GM19397 (cell line): ENCODE measurements around the gene DDX46.

ENCODE experiments used
- ATAC-seq: cut with Tn5 transposase; IDR thresholded peaks from one replicate; pipeline ENCODE4 v1.9.1; 2021; ENCODE audit warnings: mild to moderate bottlenecking, moderate library complexity; ENCODE audit not compliant: unreplicated experiment

DDX46 gene

GRCh38 chr5:134784241-134784920 is 25.8 kb downstream of the DDX46 start:
- no peak for ATAC-seq

DNA sequence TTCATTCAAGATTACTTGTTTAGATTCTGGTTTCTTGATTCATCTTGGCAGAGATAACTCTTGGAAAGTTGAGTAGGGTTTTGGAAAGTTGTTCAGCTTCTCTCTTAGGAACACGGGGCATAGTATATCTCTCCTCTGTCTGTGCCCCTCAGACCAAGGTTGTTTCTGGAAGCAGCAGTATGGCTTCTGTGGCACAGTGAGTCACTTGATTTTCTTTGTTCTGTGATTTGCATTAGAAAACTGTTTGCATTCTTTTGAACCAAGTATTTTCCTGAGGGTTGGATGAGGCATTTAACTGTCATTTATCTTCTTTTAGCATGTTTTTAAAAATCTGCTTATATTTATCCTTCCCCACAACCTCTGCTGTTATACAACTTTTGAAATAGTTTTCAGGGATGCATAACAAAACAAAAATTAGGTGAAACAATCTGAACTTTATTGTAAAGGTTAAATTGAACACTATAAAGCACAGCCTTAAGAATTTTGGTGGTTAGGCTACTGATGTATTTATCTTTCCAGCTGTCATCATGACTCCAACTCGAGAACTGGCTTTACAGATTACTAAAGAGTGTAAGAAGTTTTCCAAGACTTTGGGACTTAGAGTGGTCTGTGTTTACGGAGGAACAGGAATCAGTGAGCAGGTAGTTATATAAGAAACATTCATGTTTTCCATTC is 26.5 kb downstream of the DDX46 start:
- no peak for ATAC-seq

DNA sequence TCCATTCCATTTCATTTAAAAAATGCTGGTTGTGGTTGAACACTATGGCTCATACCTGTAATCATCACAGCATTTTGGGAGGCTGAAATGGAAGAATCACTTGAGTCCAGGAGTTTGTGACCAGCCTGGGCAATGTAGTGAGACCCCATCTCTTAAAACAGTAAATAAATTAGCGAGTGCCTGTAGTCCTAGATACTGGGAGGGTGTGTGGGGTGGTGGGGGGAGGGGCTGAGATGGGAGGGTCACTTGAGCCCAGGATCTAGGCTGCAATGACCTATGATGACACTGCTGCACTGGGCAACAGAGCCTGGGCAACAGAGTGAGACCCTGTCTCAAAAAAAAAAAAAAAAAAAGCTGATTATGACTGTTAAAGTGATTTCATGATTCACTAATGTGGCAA is 29.1 kb downstream of the DDX46 start:
- no peak for ATAC-seq

DNA sequence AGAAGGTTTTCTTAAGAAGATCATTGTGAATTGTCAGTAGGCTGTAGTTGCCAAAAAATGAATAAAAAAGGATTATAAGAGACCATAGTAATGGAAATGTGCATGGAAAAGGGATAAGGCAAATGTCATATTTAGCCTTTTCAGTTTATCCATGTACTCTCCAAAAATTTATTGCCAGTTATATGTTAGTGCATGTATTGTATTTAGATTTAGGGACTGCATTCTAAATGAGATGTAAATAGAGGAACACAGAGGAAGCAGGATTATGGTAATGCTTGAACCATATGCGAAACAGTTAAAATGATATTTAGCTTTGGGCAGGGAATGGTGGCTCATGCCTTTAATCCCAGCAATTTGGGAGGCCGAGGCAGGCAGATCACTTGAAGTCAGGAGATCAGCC is 33.0 kb downstream of the DDX46 start:
- no peak for ATAC-seq

GRCh38 chr5:134792286-134792685 is 33.7 kb downstream of the DDX46 start:
- no peak for ATAC-seq

DNA sequence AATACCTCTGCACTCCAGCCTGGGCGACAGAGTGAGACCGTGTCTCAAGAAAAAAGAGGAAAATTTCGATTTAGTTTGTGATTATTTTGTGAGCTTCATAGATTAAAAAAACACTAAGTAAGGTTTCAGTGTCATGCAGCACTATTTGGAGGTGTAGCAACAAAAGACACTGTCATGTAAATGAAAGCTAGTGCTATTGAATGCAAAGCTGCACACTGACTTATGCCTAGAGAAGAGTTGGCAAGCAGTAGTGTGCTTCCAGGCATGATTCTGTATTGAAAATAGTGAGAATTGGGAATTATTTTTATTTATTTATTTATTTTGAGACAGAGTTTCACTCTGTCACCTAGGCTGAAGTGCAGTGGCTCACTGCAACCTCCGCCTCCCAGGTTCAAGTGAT is 34.5 kb downstream of the DDX46 start:
- ATAC-seq = no peak

GRCh38 chr5:134794082-134794481 is 35.5 kb downstream of the DDX46 start:
- no peak for ATAC-seq

DNA sequence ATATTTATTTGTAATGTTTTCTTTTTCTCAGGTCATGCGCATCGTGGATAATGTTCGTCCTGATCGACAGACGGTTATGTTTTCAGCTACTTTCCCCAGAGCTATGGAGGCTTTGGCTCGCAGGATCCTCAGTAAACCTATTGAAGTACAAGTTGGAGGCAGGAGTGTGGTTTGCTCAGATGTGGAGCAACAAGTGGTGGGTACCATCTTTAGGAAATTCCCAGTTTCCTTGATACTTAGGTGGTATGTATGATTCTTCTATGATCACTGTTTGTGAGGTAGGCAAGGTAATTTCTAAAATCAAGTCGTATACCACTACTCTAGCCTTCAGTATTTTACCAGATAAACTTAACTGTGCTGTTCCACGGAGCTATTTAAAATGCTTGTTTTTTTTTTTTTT is 36.2 kb downstream of the DDX46 start:
- no peak for ATAC-seq

GRCh38 chr5:134798468-134798867 is 39.9 kb downstream of the DDX46 start:
- ATAC-seq = no peak

GRCh38 chr5:134803821-134804220 is 45.2 kb downstream of the DDX46 start:
- no peak for ATAC-seq

DNA sequence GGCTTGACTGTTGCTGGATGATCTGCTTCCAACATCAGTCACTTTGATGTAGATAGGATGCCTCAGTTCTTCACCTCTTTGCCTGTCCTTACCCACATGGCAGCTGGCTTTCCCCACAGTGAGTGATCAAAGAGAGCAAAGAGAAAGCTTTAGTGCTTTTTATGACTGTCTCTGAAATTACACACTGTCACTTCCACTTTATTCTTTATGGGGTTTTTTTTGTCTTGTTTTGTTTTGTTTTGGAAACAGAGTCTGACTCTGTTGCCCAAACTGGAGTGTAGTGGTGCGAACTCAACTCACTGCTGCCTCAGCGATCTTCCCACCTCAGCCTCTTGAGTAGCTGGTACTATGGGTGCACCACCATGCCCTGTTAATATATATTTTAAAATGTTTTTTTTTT is 54.8 kb downstream of the DDX46 start:
- ATAC-seq = no peak

GRCh38 chr5:134813827-134814226 is 55.2 kb downstream of the DDX46 start:
- ATAC-seq = no peak

DNA sequence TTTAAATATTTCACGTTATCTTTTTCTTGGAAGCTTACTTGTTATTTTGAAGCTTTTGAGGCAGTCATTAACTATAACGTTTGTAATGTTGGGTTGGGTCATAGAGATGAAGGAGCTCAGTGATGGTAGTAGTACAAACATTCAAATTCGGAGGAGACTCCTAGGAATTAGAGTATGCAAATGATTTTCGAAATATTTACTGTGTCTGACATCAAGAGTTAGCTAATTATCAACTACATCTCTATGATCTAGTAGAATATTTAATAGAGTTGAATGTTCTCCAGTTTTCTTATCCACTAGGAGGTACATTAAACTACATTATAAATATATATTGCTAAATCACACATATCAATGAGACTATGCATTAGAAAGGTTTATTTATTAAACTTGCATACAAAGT is 58.4 kb downstream of the DDX46 start:
- ATAC-seq = no peak

DNA sequence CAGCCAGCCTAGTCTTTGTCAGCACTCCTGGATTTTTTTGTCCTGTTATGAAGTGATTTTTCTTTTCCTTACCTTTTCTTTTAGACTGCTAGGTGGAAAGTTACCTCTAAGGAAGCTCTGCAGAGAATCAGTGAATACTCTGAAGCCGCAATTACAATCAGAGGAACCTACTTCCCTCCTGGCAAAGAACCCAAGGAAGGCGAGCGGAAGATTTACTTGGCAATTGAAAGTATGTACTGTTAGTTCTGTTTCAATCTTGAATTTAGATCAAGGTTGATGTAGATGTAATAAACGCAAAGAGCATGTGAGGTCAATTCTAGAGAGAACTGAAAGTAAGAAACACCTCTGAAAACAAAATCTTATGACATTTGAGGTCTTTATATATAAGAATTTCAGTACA is 60.2 kb downstream of the DDX46 start:
- no peak for ATAC-seq

DNA sequence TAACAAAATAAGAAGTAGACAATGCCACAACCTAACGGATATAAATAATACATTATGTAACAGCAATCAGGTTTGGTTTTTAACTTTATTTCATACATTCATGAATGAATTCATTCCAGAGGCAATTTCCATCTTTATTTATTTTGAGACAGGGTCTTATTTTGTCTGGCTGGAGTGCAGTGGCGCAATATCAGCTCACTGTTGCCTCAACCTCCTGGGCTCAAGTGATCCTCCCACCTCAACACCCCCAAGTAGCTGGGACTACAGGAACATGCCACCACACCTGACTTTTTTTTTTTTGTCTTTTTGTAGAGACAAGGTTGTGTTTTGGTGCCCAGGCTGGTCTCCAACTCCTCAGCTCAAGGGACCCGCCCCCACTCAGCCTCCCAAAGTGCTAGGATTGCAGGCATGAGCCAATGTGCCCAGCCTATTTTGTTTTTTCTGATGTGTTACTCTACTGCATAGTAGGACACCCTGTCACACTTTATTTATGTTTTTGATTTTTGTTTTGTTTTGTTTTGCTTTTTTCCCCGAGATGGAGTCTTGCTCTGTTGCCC is 60.9 kb downstream of the DDX46 start:
- no peak for ATAC-seq

DNA sequence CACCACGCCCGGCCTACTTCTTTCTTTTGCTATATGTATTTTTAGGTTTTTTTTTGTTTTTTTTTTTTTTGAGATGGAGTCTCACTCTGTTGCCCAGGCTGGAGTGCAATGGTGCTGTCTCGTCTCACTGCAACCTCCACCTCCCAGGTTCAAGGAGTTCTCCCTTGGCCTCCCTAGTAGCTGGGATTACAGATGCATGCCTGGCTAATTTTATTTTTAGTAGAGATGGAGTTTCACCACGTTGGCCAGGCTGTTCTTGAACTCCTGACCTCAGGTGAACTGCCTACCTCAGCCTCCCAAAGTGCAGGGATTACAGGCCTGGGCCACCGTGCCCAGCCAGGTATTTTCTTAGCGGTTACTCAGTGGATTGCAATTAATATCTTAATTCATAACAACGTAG is 63.3 kb downstream of the DDX46 start:
- ATAC-seq = no peak

DNA sequence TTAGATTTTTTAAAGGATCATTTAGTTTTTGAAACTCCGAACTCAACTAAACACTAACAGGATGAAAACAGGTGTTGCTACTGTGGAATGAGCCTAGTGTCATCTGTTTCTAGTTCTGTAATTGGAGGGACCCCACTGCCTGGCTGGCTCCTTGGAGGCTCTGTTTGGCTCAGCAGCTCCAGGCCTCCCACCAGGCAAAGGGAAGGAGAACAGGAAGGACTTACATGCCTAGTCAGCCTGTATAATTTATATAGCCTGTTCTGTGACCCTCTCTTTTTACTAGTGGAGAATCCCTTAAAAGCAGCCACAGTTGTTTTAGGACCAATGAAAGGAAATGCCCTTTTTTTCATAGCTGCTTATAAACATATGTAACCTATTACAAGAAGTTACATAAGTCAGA is 66.1 kb downstream of the DDX46 start:
- no peak for ATAC-seq

GRCh38 chr5:134825212-134825611 is 66.6 kb downstream of the DDX46 start:
- ATAC-seq = no peak

DNA sequence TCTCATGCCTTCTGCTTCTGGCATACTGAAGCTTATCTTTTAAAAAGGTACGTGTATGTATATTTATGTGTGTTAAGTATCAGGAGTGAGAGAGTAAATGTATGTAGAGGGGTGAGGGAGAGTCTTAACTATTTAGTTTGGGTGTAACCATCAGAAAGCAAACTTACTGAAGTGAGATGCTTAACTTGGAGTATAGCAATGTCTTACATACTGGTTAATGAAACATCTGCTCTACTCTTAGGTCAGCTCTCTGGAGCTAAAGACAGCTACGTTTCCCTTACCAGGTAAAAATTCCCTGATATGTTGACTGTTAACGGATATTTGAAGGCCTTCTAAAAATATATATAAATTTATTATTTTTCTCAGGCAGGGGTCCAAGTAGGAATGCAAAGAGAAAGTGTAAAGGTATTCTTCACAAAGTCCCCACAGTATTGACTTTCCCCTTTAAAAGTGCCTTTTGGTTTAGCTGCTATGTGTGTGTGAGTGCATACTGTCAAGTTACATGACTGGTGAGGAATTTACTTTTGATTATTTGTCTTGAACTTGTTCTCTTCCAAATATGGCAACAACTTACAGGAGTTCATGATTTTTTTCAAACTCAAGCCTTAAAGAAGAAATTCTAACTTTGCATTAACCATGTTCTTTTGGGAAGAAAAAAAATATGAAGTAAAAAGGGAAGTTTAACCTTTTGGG is 74.9 kb downstream of the DDX46 start:
- no peak for ATAC-seq

GRCh38 chr5:134835623-134836022 is 77.0 kb downstream of the DDX46 start:
- ATAC-seq = no peak

DNA sequence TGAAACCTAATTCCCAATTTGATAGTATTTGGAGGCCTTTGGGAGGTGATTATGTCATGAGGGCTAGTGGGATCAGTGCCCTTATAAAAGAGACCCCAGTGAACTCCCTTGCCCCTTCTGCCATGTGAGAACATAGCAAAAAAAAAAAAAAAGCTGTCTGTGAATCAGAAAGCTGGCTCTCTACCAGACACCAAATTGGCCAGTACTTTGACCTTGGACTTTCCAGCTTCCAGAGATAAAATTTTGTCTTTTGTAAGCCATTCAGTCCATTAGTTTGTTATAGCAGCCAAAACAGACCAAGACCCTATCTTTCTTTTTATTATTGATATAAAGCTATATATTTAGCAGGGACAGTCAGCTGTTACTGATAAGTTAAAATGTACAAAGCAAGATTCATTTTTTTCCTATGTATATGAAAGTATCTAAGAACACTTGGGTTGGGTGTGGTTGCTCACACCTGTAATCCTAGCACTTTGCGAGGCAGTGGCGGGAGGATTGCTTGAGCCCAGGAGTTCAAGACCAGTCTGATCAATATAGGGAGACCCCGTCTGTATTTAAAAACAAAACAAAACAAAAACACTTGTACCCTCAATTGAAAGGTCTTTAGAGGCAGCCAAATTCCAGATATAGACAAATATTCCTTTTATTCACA is 79.1 kb downstream of the DDX46 start:
- ATAC-seq = no peak
